ENCODE data around the gene PTPRT. TPM values are rescaled to one million over a fixed set of nuclear protein-coding genes. Genes with fewer than 3 reads are reported as not detected.

Gene PTPRT
- total and polyA plus RNA-seq, 2 experiments from 2014 or later = not detected

GRCh38 chr20:42496595-42496994 lies 693.1 kb downstream of the PTPRT start:
- H2AFZ ChIP-seq = no peak overlapping the region
- ATAC-seq (no peak), DNase-seq (ENCODE audit: low spot score) (no peak)
- Mint-ChIP-seq H3K27ac (no peak overlapping the region), H3K9me3 (peaks cover 90% of the 10 kb centered on the region), H3K27me3 (ENCODE audit: insufficient read depth, low read depth, poor library complexity) (no peaks in the 10 kb centered on the region), H3K4me3 (no peak overlapping the region), H3K4me1 (no peaks in the 10 kb centered on the region), H3K36me3 (ENCODE audit: low read depth) (peaks cover 19% of the 10 kb centered on the region; the same call in 2 of the 3 replicates)
- no peak for TF ChIP-seq NANOG (IDR thresholded peaks at IDR 0.05; ENCODE audit: borderline replicate concordance)
- no peak for TF ChIP-seq ZNF462 (CRISPR knock-in tag; IDR thresholded peaks at IDR 0.05)
- TF ChIP-seq EZH2phosphoT487 (IDR thresholded peaks at IDR 0.05; ENCODE audit: unreplicated experiment) = no peak
- no peak for TF ChIP-seq POLR2AphosphoS5 (IDR thresholded peaks at IDR 0.05; ENCODE audit: low read depth)
- TF ChIP-seq STAT1 (IDR thresholded peaks at IDR 0.05; ENCODE audit: unreplicated experiment) = no peak
- no peak for TF ChIP-seq REST (IDR thresholded peaks at IDR 0.05; ENCODE audit: unreplicated experiment)
- no peak for TF ChIP-seq ZNF114 (CRISPR knock-in tag; IDR thresholded peaks at IDR 0.05)
- TF ChIP-seq EZH2 (IDR thresholded peaks at IDR 0.05; ENCODE audit: low read depth, unreplicated experiment) = no peak
- TF ChIP-seq ETS1 (IDR thresholded peaks at IDR 0.05) = no peak
- no peak for TF ChIP-seq ZNF331 (CRISPR knock-in tag; IDR thresholded peaks at IDR 0.05; ENCODE audit: low read depth)
- TF ChIP-seq CREB1 (CRISPR knock-in tag; IDR thresholded peaks at IDR 0.05; ENCODE audit: low read depth) = no peak
- TF ChIP-seq JUNB (IDR thresholded peaks at IDR 0.05; ENCODE audit: unreplicated experiment) = no peak
- TF ChIP-seq CTCF (conservative IDR thresholded peaks at IDR 0.05; ENCODE audit: low read depth in 2 of 2) = no peak
- no peaks in the 10 kb centered on the region for H3K27me3 ChIP-seq (ENCODE audit: insufficient read depth)
- H3K4me3 ChIP-seq = no peak overlapping the region
- H3F3A ChIP-seq (replicated peaks; ENCODE audit: low read depth) = no peaks in the 10 kb centered on the region
- no peak overlapping the region for H3K27ac ChIP-seq (ENCODE audit: low read depth)
- no peaks in the 10 kb centered on the region for H3K4me1 ChIP-seq (ENCODE audit: insufficient read depth)
- H3K79me2 ChIP-seq (replicated peaks; ENCODE audit: insufficient read depth) = no peaks in the 10 kb centered on the region
- no peak overlapping the region for H3K4me2 ChIP-seq
- no peaks in the 10 kb centered on the region for H4K20me1 ChIP-seq (replicated peaks; ENCODE audit: insufficient read depth)
- H3K36me3 ChIP-seq (ENCODE audit: insufficient read depth) = peaks cover 7% of the 10 kb centered on the region; the same call in 1 of the 2 replicates
- no peaks in the 10 kb centered on the region for H3K9me2 ChIP-seq (ENCODE audit: insufficient read depth)
